A673 (cell line): Measurements from ENCODE around the gene SLC35A4.

Experiments used
- EZH2 ChIP-seq: fragments of 200-600 bp; sonication (generic); IDR thresholded peaks from 2 replicates; pipeline ENCODE4 v1.6.1; 2017; ENCODE audit warnings: borderline replicate concordance, low read depth, mild to moderate bottlenecking, mixed read lengths, antibody characterized with exemption, low read length; ENCODE audit not compliant: poor library complexity, severe bottlenecking
- TF ChIP-seq, protein P1 (sequence below): fragments of 300-800, 200-600 bp; sonication (generic); conservative IDR thresholded peaks from 2 replicates; pipeline ENCODE4 v1.5.1; 2017; ENCODE audit warnings: low read depth, mild to moderate bottlenecking, antibody characterized with exemption, low read length, moderate library complexity, mixed read lengths

DNA sequence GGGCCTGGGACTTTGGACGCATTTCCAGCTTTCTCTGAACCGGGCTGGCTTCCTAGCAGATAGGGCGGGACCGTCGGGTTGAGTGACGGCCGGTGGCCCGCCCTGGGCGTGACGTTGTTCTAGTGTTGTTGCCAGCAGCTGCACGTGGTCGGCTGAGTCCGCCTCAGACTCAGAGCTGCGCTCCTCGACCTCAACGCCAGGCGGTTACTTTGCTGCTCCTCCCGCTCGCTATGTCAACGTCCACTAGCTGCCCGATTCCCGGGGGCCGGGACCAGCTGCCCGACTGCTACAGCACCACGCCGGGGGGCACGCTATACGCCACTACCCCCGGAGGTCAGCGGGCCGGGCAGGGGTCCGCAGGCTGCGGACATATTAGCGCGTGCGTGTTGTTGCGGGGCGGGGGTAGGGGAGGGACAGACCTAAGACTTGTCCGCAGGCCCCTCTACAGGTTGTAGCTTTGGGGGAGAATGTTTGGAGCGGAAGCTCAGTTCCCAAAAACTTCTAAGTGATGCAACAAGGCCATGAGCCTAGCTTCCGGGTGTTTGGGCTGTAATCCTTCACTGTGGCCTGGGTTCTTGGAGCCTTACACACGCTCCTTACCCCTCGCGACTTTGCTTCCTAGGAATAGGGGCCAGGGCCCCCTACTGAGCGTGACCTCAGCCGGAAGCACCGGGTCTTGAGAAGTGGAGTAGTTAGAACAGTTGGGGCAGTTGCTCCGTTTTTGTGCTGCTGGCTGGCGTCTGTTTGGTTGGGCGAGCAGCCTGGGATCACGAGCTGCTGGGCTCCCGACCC, 16.9 kb upstream of the SLC35A4 start, which contains the start of gene EIF4EBP3:
- TF ChIP-seq, protein P1, sequence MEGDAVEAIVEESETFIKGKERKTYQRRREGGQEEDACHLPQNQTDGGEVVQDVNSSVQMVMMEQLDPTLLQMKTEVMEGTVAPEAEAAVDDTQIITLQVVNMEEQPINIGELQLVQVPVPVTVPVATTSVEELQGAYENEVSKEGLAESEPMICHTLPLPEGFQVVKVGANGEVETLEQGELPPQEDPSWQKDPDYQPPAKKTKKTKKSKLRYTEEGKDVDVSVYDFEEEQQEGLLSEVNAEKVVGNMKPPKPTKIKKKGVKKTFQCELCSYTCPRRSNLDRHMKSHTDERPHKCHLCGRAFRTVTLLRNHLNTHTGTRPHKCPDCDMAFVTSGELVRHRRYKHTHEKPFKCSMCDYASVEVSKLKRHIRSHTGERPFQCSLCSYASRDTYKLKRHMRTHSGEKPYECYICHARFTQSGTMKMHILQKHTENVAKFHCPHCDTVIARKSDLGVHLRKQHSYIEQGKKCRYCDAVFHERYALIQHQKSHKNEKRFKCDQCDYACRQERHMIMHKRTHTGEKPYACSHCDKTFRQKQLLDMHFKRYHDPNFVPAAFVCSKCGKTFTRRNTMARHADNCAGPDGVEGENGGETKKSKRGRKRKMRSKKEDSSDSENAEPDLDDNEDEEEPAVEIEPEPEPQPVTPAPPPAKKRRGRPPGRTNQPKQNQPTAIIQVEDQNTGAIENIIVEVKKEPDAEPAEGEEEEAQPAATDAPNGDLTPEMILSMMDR: peak; percentile 49
- no peak for TF ChIP-seq EZH2
